Stimulated activated CD8-positive, alpha-beta memory T cell treated with anti-CD3 and anti-CD28 coated beads, Interleukin-15, amount 100 ng/mL, for 4 hours (primary cell): Measurements from ENCODE around the gene VEGFA.
A peak's percentile ranks its signal among the peaks of the same experiment; 100 is the strongest.

Source experiments
- DNase-seq, 2 donors: peaks; one replicate each; pipeline ENCODE4 v3.0.0-alpha.2; 2020; ENCODE audit warnings: low read depth in 2 of 2

VEGFA gene

DNA sequence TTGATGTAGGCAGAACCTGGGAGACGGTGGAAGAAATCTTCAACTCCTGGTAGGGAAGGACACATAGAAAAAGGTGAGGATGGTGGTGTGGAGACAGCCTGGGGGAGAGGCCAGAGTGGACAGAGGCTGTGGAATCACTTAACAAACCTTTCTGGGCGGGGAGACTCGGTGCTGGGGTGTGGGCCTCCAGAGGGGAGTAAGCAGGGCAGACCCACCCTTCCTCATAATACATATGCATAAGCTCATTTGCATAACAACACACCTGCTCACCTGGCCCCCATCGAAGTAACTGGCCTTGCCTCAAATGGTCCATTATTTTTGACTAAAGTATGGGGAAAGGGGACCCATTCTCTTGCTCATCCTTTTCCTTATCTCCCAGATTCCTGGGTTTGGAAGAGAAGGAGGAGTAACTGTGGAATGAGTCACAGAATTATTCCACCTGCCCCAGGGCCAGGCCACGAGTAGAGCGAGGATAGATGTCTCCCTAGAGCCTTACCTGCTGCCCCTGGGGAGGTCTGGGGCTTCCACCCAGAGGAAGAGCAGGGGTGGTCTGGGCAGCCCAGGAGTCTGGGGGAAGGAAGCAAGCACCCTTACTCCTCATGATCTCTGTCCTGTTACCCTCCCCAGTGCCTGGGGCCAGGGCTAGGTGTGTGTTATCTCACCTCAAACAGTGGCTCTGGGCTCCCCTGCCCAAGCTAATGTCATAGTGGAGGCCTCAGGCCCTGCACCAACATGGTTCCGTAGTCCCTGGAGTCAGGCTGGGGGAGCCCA, 10.7 kb upstream of the VEGFA start:
- no peak for DNase-seq

DNA sequence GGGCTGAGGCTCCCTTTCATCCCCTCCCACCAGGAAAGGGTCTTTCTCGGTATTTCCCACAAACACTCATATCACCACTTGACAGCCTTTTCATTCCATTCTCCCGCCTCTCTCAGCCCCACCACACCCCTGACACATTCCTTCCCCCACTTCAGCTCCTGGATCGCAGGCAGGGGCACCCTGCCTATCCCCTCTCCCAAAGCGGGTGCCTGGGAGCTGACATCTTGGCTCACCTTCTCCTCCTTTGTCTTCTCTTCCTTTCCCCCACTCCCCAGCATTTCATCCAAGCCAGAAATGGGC, 10.2 kb upstream of the VEGFA start:
- no peak for DNase-seq

DNA sequence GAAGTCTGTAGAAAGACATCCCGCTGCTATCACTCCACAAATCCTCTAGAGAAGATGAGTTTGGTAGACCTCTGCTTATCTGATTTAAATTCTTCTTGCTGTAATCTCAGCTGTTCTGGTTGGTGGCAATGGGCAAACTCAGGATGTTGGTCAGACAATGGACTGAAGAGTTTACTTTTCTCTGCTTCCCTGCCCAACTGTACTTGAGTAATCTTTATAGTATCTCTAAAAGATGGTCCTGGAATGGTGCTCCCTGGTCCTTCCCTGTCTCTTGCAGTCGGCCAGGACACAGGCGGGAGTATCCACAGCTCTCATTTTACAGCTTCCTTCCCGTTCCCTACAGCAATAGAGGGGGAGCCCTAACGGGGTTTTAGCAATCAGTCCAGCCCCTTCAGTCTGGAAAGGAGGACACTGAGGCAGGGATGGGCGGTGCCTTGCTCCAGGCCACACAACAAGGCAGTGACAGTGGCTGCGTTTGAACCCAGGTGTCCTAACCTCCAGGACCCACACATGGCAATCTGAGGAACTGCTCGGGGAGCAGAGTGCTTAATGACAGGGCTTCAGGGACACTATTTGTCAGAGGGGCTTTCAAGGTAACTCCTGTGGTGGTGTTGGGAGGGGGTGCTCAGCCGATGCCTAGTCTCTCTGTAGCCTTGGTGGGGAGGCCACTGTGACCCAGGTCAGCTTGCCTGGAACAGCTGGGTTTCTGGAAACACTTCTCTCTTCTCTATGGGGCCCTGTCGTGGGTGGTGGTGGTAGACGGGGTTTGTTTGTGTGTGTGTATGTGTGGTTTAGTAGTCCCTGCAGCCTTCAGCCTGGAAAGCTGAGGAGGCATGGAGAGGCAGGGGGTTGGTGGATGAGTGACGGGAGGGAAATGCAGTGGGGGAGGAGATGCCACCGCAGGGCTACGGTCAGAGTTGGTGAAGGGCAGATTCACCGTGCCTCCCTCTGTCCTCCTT, 9.5 kb upstream of the VEGFA start:
- no peak for DNase-seq

DNA sequence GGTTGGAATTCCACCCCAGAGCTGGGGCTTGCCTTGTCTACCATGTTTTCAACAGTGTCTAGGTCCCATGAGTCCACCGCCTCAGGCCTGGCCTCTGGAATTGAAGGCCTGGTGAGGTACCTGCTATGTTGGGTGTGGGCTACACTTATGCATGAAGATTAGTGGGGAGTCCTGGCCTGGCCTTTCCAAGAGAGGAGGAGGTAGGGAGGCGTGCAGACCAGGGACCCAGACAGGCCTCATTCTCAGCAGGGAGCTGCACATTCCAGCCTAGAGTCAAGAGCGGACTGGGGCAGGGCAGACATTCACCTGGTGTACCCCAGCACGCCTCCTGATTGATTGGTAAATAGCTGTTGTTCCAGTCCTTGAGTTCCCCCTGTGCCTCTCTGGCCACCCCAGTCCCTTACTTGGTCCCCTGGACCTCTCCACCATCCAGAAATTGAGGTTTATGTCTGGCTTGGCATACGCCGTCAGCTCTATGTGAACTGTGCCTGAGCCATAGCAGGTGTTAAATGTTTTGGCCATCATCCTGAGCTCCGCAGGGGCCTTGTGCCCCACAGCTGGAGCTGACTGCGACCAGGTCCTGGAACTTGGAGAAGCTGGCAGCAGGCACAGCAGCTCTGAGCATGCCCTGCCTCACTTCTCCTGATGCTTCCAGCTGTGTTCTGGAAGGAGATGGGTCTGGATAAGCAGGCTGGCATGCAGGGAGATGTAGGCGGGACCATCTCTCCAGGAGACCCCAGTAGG, 8.2 kb upstream of the VEGFA start:
- DNase-seq, result no peak

DNA sequence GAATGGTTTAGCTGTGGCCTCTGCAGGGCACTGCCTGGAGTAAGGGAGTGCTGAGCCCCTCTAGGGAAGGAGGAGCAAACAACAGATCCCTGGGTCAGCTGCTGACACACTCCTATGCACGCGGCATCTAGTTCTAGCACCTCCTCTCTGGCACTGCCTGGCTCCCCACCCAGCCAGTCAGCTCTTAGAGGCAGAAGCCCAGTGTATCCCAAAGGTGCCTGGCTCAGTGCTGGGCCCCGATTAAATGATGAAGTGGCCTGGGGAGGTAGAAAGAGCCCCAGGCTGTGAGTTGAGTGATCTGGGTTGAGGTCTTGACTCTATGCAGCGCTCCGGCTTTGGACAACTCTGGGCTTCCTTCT, 7.6 kb upstream of the VEGFA start:
- no peak for DNase-seq

DNA sequence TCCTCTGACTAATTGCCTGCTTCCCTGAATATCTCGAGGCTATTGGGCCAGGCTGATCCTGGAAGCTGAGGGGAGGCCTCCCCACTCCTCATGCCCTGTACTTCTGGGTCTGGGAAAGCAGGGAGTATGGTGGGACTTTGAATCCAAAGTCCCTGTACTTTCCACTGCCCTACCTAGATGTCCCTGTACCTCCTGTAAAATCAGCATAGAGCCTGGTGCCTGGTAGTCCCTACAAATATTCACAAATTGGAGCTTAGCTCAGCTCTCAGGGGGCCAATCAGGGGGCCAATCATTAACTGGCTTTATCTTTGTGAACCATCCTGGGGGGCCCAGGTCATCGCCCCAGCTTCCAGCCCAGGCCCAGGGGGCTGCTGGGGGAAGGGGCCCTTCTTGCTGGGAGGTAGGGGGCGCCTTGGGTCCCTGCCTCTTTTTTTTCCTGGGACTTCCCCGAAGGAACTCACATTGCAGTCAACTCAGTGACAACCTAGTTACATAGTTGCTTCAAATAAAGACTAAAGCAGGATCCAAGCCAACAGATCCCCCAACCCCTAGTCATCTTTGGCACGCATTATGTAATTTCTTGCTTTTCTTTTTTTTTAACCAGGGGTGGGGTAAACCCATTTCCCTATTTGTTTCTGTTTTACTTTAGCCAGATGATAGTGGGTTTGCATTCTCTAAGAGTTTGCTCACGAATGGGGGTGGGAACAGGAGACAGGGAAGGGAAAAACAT, 6.9 kb upstream of the VEGFA start:
- DNase-seq, result no peak

DNA sequence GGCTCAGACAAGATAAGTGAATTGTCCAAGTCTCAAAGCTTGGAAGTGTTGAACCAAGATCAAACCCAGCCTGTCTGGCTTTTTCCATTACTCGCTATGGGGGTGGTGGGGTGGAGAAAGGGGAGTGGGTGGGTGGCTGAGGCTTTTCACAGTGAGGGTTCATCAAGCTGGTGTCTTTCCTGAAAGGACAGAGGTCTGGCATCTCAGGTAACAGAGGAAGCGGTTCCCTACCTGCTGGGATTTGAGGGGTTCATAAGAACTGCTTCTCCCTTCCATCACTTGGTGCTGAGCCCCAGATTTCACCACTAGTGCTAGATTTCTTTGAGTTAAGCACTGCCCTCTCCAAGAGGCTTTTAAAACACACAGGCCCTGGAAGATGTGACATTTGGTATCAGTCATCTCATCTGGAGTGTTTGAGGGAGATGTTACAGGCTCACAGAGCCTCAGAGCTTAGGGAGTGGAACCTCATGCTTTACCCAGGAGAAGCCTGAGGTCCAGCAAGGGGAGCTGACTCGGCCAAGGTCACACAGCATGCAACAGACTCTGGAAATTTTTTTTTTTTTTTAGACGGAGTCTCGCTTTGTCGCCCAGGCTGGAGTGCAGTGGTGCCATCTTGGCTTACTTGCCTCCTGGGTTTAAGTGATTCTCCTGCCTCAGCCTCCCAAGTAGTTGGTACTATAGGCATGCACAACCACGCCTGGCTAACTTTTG, 6.0 kb upstream of the VEGFA start:
- DNase-seq, result no peak

DNA sequence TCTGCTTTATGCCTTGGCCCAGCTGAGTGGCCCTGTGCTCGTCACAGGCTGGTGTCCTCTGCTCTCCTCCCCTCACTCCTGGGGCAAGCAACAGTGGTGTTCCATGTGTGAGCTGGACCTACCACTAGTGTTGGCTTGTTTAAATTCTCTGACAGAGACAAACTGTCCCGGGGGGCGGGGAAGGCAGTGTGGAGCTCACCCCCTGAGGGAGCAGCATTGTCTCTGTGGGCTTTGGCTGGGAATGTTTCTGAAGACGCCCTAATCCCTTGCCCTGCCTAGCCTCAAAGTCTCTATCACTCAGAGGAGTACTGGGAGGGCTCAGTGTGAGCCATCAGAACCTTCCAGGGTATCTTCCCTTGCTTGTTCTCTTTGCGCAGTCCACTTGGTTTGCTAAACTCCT, 5.2 kb upstream of the VEGFA start:
- no peak for DNase-seq

DNA sequence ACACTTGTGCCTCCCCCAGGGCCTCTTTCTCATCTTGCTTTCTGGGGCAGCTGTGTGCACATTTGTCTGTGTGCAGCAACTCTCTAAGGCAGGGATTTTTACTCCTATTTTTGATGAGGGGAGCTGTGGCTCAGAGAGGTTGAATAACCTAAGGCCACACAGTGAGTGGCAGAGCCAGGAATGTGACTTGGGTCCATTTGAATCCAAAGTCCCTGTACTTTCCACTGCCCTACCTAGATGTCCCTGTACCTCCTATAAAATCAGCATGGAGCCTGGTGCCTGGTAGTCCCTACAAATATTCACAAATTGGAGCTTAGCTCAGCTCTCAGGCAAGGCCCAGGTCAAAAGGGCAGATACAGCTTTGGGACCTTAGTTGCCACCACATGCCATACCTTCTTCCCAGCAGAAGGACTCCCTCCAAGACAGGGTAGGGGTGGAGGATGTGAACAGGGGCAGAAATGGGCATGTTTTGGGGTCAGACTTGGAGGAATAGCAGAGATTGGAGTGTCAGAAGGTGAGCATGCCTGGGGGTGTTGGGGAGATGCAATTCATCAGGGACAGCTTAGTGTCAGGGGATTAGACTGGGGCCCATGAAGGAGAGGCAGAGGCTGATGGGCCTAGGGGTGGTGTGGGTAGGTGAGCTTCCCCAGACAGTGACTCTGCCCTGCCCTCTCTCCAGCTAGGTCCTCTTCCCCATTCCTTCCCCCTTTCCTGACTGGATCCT, 4.1 kb upstream of the VEGFA start:
- no peak for DNase-seq

DNA sequence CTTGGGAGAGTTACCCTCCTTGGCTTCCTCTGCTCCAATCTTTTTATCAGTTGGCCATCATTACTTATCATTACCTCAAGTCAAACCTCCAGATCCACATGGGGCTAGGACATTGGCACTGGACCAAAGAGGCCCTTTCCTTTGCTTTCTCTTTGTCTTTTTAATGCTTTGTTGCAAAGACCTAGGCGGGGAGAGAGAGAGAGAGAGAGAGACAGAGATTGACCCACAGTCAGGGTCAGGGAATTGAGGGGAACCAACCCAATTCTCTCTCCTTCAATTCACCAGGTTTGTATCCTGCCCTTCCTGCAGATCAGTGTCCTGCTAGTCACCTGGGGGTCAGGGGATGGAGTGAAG, 3.5 kb upstream of the VEGFA start:
- no peak for DNase-seq

DNA sequence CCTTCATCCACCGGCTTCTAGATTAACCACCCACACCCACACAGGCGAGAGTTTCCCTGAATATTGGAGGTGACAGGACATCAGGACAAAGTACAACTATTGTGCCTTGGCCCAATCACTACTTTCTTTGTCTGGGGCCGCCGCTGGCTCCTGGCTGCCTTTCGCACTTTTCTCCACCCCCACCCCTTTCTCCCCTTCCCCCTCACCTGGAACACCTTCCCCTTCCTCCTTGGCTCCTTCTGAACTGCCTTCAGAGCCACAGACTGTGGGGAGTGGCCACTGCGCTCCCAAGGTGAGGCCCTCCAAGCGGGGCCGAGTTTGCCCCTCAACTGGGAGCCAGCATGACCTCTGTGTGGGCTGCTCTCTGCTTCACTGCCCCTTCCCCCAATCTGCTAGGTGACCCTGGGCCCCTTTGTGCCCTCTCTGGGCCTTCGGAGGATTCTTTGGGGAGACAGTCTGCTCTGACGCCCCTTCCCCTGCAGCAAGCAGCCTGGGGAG, 3.0 kb upstream of the VEGFA start:
- no peak for DNase-seq

DNA sequence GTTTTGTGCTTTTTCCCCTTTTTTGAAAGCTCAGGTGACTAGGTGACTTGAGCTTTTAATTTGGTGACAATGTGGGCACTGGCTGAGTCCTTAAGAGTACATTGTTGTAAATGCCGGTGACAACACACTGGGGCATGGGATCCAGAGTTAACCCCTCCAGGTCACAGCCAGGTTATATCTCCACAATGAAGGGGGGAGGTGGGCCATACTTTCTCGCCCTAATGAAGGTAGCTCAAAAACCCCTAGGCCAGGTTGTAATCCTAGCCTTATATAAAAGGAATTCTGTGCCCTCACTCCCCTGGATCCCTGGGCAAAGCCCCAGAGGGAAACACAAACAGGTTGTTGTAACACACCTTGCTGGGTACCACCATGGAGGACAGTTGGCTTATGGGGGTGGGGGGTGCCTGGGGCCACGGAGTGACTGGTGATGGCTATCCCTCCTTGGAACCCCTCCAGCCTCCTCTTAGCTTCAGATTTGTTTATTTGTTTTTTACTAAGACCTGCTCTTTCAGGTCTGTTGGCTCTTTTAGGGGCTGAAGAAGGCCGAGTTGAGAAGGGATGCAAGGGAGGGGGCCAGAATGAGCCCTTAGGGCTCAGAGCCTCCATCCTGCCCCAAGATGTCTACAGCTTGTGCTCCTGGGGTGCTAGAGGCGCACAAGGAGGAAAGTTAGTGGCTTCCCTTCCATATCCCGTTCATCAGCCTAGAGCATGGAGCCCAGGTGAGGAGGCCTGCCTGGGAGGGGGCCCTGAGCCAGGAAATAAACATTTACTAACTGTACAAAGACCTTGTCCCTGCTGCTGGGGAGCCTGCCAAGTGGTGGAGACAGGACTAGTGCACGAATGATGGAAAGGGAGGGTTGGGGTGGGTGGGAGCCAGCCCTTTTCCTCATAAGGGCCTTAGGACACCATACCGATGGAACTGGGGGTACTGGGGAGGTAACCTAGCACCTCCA, 2.2 kb upstream of the VEGFA start:
- no peak for DNase-seq

DNA sequence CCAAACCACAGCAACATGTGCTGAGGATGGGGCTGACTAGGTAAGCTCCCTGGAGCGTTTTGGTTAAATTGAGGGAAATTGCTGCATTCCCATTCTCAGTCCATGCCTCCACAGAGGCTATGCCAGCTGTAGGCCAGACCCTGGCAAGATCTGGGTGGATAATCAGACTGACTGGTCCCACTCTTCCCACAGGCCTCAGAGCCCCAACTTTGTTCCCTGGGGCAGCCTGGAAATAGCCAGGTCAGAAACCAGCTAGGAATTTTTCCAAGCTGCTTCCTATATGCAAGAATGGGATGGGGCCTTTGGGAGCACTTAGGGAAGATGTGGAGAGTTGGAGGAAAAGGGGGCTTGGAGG, 1.5 kb upstream of the VEGFA start:
- DNase-seq, result no peak

DNA sequence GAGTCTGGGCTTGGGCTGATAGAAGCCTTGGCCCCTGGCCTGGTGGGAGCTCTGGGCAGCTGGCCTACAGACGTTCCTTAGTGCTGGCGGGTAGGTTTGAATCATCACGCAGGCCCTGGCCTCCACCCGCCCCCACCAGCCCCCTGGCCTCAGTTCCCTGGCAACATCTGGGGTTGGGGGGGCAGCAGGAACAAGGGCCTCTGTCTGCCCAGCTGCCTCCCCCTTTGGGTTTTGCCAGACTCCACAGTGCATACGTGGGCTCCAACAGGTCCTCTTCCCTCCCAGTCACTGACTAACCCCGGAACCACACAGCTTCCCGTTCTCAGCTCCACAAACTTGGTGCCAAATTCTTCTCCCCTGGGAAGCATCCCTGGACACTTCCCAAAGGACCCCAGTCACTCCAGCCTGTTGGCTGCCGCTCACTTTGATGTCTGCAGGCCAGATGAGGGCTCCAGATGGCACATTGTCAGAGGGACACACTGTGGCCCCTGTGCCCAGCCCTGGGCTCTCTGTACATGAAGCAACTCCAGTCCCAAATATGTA, 957 bp upstream of the VEGFA start:
- DNase-seq, result no peak

DNA sequence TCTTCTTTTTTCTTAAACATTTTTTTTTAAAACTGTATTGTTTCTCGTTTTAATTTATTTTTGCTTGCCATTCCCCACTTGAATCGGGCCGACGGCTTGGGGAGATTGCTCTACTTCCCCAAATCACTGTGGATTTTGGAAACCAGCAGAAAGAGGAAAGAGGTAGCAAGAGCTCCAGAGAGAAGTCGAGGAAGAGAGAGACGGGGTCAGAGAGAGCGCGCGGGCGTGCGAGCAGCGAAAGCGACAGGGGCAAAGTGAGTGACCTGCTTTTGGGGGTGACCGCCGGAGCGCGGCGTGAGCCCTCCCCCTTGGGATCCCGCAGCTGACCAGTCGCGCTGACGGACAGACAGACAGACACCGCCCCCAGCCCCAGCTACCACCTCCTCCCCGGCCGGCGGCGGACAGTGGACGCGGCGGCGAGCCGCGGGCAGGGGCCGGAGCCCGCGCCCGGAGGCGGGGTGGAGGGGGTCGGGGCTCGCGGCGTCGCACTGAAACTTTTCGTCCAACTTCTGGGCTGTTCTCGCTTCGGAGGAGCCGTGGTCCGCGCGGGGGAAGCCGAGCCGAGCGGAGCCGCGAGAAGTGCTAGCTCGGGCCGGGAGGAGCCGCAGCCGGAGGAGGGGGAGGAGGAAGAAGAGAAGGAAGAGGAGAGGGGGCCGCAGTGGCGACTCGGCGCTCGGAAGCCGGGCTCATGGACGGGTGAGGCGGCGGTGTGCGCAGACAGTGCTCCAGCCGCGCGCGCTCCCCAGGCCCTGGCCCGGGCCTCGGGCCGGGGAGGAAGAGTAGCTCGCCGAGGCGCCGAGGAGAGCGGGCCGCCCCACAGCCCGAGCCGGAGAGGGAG, 580 bp downstream of the VEGFA start:
- DNase-seq, result no peak

DNA sequence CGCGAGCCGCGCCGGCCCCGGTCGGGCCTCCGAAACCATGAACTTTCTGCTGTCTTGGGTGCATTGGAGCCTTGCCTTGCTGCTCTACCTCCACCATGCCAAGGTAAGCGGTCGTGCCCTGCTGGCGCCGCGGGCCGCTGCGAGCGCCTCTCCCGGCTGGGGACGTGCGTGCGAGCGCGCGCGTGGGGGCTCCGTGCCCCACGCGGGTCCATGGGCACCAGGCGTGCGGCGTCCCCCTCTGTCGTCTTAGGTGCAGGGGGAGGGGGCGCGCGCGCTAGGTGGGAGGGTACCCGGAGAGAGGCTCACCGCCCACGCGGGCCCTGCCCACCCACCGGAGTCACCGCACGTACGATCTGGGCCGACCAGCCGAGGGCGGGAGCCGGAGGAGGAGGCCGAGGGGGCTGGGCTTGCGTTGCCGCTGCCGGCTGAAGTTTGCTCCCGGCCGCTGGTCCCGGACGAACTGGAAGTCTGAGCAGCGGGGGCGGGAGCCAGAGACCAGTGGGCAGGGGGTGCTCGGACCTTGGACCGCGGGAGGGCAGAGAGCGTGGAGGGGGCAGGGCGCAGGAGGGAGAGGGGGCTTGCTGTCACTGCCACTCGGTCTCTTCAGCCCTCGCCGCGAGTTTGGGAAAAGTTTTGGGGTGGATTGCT, 1.3 kb downstream of the VEGFA start:
- peak; percentile 52 to 56 for DNase-seq

DNA sequence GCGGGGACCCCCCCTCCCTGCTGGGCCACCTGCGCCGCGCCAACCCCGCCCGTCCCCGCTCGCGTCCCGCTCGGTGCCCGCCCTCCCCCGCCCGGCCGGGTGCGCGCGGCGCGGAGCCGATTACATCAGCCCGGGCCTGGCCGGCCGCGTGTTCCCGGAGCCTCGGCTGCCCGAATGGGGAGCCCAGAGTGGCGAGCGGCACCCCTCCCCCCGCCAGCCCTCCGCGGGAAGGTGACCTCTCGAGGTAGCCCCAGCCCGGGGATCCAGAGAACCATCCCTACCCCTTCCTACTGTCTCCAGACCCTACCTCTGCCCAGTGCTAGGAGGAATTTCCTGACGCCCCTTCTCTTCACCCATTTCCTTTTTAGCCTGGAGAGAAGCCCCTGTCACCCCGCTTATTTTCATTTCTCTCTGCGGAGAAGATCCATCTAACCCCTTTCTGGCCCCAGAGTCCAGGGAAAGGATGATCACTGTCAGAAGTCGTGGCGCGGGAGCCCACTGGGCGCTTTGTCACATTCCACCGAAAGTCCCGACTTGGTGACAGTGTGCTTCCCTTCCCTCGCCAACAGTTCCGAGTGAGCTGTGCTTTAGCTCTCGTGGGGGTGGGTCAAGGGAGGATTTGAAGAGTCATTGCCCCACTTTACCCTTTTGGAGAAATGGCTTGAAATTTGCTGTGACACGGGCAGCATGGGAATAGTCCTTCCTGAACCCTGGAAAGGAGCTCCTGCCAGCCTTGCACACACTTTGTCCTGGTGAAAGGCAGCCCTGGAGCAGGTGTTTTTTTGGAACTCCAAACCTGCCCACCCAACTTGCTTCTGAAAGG, 2.1 kb downstream of the VEGFA start:
- DNase-seq, result peak in 1 of 2 donors; percentile 44
